Body of pancreas (tissue), 4 donors: ENCODE data around the gene SLC38A3.

Source experiments
- POLR2A ChIP-seq, 3 donors: fragments of 450-650 bp; IDR thresholded peaks; one replicate each; pipeline ENCODE4 v1.6.1; 2016; ENCODE audit warnings: antibody characterized with exemption in 3 of 3, mild to moderate bottlenecking in 2 of 3
- TF ChIP-seq, protein P1 (sequence below), 7 experiments: fragments of 450-650 bp in 4 of 7; fragments of 200-600 bp in 3 of 7; sonication (generic) in 3 of 7; IDR thresholded peaks; one replicate each; pipeline ENCODE4 v1.5.1; 2016 to 2019; ENCODE audit warnings: antibody characterized with exemption in 7 of 7

DNA sequence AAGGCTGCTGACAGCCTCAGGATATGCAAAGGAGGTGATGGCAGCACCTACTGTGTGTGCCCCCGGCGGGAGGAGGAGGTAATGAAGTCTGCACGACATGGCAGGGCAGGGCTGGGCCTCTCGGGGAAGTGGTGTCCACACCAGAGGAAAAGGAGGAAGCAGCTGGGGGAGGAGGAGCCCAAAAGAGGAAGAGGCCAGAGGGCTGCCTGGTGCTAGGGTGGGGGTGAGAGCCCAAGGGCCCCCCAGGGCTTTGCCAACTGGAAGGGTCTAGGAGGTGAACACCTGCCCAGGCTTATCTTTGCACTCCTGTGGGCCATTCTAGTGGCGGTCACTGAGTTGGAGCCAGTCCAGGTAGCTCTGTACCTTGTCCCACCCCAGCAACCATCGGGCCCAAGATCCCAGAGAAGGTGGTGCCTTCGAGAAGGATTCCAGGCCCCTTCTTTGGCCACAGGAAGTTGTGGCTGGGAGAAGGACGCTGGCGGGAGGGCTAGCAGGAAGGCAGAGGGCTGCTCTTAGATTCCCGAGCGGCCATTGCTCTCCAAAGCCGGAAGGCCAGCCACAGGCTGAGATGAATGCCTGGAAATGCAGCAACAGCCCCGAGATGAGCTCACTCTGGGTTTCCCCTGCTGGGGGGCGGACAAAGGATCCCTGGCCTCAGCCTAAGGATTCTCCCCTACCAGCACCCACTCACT lies 37.9 kb downstream of the SLC38A3 start:
- TF ChIP-seq, protein P1, sequence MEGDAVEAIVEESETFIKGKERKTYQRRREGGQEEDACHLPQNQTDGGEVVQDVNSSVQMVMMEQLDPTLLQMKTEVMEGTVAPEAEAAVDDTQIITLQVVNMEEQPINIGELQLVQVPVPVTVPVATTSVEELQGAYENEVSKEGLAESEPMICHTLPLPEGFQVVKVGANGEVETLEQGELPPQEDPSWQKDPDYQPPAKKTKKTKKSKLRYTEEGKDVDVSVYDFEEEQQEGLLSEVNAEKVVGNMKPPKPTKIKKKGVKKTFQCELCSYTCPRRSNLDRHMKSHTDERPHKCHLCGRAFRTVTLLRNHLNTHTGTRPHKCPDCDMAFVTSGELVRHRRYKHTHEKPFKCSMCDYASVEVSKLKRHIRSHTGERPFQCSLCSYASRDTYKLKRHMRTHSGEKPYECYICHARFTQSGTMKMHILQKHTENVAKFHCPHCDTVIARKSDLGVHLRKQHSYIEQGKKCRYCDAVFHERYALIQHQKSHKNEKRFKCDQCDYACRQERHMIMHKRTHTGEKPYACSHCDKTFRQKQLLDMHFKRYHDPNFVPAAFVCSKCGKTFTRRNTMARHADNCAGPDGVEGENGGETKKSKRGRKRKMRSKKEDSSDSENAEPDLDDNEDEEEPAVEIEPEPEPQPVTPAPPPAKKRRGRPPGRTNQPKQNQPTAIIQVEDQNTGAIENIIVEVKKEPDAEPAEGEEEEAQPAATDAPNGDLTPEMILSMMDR (IDR thresholded peaks at IDR 0.05), result peak in 1 of 7 experiments; percentile 9
- no peak for TF ChIP-seq POLR2A (IDR thresholded peaks at IDR 0.05)
